ENCODE measurements around the gene ANKDD1A.

- TF ChIP-seq, protein P1, sequence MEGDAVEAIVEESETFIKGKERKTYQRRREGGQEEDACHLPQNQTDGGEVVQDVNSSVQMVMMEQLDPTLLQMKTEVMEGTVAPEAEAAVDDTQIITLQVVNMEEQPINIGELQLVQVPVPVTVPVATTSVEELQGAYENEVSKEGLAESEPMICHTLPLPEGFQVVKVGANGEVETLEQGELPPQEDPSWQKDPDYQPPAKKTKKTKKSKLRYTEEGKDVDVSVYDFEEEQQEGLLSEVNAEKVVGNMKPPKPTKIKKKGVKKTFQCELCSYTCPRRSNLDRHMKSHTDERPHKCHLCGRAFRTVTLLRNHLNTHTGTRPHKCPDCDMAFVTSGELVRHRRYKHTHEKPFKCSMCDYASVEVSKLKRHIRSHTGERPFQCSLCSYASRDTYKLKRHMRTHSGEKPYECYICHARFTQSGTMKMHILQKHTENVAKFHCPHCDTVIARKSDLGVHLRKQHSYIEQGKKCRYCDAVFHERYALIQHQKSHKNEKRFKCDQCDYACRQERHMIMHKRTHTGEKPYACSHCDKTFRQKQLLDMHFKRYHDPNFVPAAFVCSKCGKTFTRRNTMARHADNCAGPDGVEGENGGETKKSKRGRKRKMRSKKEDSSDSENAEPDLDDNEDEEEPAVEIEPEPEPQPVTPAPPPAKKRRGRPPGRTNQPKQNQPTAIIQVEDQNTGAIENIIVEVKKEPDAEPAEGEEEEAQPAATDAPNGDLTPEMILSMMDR (IDR thresholded peaks at IDR 0.05) = no peak
- TF ChIP-seq POLR2A (IDR thresholded peaks at IDR 0.05) (no peak), POLR2AphosphoS5 (IDR thresholded peaks at IDR 0.05) (no peak)
These were observed 19.2 kb downstream of the ANKDD1A start for GRCh38 chr15:64930778-64931371.
